MM.1S (cell line): ENCODE measurements around the gene SERPINB7.

Experiments used
- CTCF ChIP-seq: fragments of 300-600 bp; sonication (generic); IDR thresholded peaks from 2 replicates; pipeline ENCODE4 v1.5.1; 2016; ENCODE audit warnings: antibody characterized with exemption, low read length, mixed read lengths
- EZH2 ChIP-seq: fragments of 300-600 bp; sonication (generic); optimal IDR thresholded peaks from 2 replicates; pipeline ENCODE3; 2017; ENCODE audit warnings: low read depth, mild to moderate bottlenecking, antibody characterized with exemption, low read length, mixed read lengths

DNA sequence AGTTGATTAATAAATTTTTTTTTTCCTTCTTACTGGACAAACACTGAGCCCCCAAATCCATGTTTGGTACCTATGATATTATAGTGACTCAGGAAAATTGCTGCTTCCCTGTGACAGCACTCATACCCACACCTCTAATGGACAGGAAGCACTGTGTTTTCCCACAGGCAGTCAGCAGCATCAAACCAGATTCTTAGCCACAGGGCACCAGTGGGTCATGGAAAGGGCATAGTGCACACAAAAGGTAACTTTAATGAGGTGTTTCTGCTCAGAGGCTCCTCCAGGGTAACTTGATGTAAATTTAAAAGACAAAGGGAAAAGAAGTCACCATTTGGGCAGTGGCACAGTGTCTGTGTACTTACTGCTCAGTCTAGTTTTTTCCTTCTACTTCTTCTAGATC, 38.3 kb upstream of the SERPINB7 start:
- TF ChIP-seq CTCF (no peak), EZH2 (no peak)
